Neural cell (in vitro differentiated cells): ENCODE results near the gene TRIM63. TPM values are rescaled to one million over a fixed set of nuclear protein-coding genes. Genes with fewer than 3 reads are reported as not detected.

Experiments
- H2AFZ ChIP-seq: fragments of 200-600, 300-800 bp; sonication (generic), shearing (Covaris generic); 2 replicates; pipeline ENCODE4 v1.6.0; 2014; ENCODE audit warnings: low read depth, mild to moderate bottlenecking, antibody characterized with exemption, low read length, moderate library complexity
- H3F3A ChIP-seq: fragments of 200-600 bp; shearing (Covaris generic); 2 replicates; pipeline ENCODE4 v1.6.1; 2016; ENCODE audit warnings: mild to moderate bottlenecking, moderate library complexity, mixed read lengths, antibody characterized with exemption, low read length; ENCODE audit not compliant: insufficient read depth, poor library complexity, severe bottlenecking
- H3K27ac ChIP-seq: fragments of 200-600, 300-800 bp; sonication (generic), shearing (Covaris generic); 2 replicates; pipeline ENCODE4 v1.5.1; 2014; ENCODE audit warnings: mild to moderate bottlenecking, low read length, moderate library complexity
- H3K27me3 ChIP-seq: fragments of 300-800, 200-600 bp; sonication (generic), shearing (Covaris generic); 2 replicates; pipeline ENCODE4 v1.6.0; 2014; ENCODE audit warnings: mild to moderate bottlenecking, low read depth, low read length, moderate library complexity; ENCODE audit not compliant: insufficient read depth
- H3K36me3 ChIP-seq: fragments of 300-800, 200-600 bp; sonication (generic), shearing (Covaris generic); 2 replicates; pipeline ENCODE4 v1.5.1; 2014; ENCODE audit warnings: mild to moderate bottlenecking, antibody characterized with exemption, low read length, moderate library complexity; ENCODE audit not compliant: insufficient read depth
- H3K4me2 ChIP-seq: fragments of 300-800, 200-600 bp; sonication (generic), shearing (Covaris generic); 2 replicates; pipeline ENCODE4 v1.6.0; 2014; ENCODE audit warnings: mild to moderate bottlenecking, low read length
- H3K4me3 ChIP-seq: fragments of 300-800, 200-600 bp; sonication (generic), shearing (Covaris generic); 2 replicates; pipeline ENCODE4 v1.5.1; 2014; ENCODE audit warnings: mild to moderate bottlenecking, low read length, moderate library complexity
- H3K79me2 ChIP-seq: fragments of 200-600 bp; shearing (Covaris generic); replicated peaks from 2 replicates; pipeline ENCODE4 v1.6.0; 2014; ENCODE audit warnings: mild to moderate bottlenecking, low read length, moderate library complexity; ENCODE audit not compliant: insufficient read depth
- H3K9ac ChIP-seq: fragments of 300-800, 200-600 bp; sonication (generic), shearing (Covaris generic); 2 replicates; pipeline ENCODE4 v1.6.1; 2016; ENCODE audit warnings: mild to moderate bottlenecking, low read length, mixed read lengths
- H3K9me2 ChIP-seq: fragments of 200-600 bp; shearing (Covaris generic); 2 replicates; pipeline ENCODE4 v1.6.1; 2016; ENCODE audit warnings: mild to moderate bottlenecking, low read length, mixed read lengths; ENCODE audit not compliant: insufficient read depth
- H3K9me3 ChIP-seq: fragments of 200-600, 300-800 bp; sonication (generic), shearing (Covaris generic); 2 replicates; pipeline ENCODE4 v1.6.1; 2016; ENCODE audit warnings: mild to moderate bottlenecking, mixed run types, low read length, moderate library complexity, mixed read lengths
- H4K20me1 ChIP-seq: fragments of 200-600 bp; shearing (Covaris generic); 2 replicates; pipeline ENCODE4 v1.6.1; 2016; ENCODE audit warnings: mild to moderate bottlenecking, mixed run types; ENCODE audit not compliant: insufficient read depth
- EP300 ChIP-seq: fragments of 450-650 bp; conservative IDR thresholded peaks from 2 replicates; pipeline ENCODE4 v1.6.1; 2014; ENCODE audit warnings: antibody characterized with exemption, mild to moderate bottlenecking, moderate library complexity; ENCODE audit not compliant: poor library complexity, severe bottlenecking
- EZH2 ChIP-seq: fragments of 200-600, 300-800 bp; shearing (Covaris generic), sonication (generic); IDR thresholded peaks from 2 replicates; pipeline ENCODE4 v1.6.1; 2014; ENCODE audit warnings: antibody characterized with exemption, low read length, borderline replicate concordance, mild to moderate bottlenecking; ENCODE audit not compliant: insufficient read depth, poor library complexity, severe bottlenecking
- MXI1 ChIP-seq: fragments of 450-650 bp; conservative IDR thresholded peaks from 2 replicates; pipeline ENCODE4 v1.6.1; 2014; ENCODE audit warnings: antibody characterized with exemption, mild to moderate bottlenecking; ENCODE audit not compliant: poor library complexity, severe bottlenecking
- POLR2AphosphoS5 ChIP-seq: IDR thresholded peaks from 2 replicates; pipeline ENCODE4 v1.6.1; 2012
- RAD21 ChIP-seq: fragments of 450-650 bp; conservative IDR thresholded peaks from 2 replicates; pipeline ENCODE4 v1.6.1; 2014; ENCODE audit warnings: antibody characterized with exemption, mild to moderate bottlenecking, moderate library complexity
- SMC3 ChIP-seq: fragments of 450-650 bp; conservative IDR thresholded peaks from 2 replicates; pipeline ENCODE4 v1.6.1; 2014; ENCODE audit warnings: antibody characterized with exemption, mild to moderate bottlenecking, moderate library complexity; ENCODE audit not compliant: poor library complexity
- TAF1 ChIP-seq: IDR thresholded peaks from 2 replicates; pipeline ENCODE4 v1.6.1; 2012; ENCODE audit warnings: low read depth
- polyA plus RNA-seq: library from polyadenylated mRNA; depleted of rRNA; stranded (reverse); fragments of >200 nt; gene quantifications from 2 replicates; pipeline ENCODE4 v1.2.3, GENCODE V29; 2014
- TF ChIP-seq, protein P1 (sequence below): fragments of 450-650 bp; IDR thresholded peaks from 2 replicates; pipeline ENCODE4 v1.5.1; 2014; ENCODE audit warnings: antibody characterized with exemption, mild to moderate bottlenecking, moderate library complexity; ENCODE audit not compliant: poor library complexity, severe bottlenecking
- TF ChIP-seq, protein P2 (sequence below): IDR thresholded peaks from 2 replicates; pipeline ENCODE4 v1.6.1; 2012; ENCODE audit warnings: borderline replicate concordance

Gene TRIM63
- polyA plus RNA-seq, 1 donor from 2014 or later, result not detected

DNA sequence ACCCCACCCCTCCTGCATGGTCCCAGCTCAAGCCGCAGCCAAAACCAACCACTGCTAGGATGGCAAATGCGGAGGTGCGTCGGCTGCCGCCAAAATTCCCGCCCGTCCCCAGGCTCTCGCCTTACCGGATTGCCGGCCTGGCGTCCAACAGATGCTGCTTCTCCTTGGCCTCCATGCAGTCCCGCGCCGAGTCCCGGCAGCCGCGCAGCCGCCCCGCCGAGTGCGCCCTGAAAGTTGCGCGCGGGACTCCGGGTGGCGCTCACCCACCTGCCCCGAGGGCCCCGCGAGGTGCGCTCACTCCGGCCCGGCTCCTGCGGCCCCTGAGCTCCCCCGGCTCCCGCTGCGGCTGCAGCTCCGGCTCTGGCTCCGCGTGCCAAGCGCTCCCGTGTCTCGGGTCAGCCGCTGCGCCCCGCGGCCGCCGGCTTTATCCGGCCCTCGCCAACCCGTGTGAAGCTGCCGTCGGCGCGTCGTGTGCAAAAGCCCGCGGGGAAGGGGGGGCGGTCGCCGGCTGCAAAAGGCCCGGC lies 21.6 kb downstream of the TRIM63 start, which contains the start of gene SLC30A2:
Gene SLC30A2, minus strand, starts transcription at position 397 of the 524 bp plus-strand sequence. Its CDS starts 222 bp downstream, at position 175.
- H3F3A ChIP-seq, result no peaks in the 10 kb centered on the region
- no peaks in the 10 kb centered on the region for H3K36me3 ChIP-seq
- TF ChIP-seq MXI1, result no peak
- TF ChIP-seq, protein P1, sequence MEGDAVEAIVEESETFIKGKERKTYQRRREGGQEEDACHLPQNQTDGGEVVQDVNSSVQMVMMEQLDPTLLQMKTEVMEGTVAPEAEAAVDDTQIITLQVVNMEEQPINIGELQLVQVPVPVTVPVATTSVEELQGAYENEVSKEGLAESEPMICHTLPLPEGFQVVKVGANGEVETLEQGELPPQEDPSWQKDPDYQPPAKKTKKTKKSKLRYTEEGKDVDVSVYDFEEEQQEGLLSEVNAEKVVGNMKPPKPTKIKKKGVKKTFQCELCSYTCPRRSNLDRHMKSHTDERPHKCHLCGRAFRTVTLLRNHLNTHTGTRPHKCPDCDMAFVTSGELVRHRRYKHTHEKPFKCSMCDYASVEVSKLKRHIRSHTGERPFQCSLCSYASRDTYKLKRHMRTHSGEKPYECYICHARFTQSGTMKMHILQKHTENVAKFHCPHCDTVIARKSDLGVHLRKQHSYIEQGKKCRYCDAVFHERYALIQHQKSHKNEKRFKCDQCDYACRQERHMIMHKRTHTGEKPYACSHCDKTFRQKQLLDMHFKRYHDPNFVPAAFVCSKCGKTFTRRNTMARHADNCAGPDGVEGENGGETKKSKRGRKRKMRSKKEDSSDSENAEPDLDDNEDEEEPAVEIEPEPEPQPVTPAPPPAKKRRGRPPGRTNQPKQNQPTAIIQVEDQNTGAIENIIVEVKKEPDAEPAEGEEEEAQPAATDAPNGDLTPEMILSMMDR, result peak; percentile 20
- TF ChIP-seq TAF1, result no peak
- TF ChIP-seq, protein P2, sequence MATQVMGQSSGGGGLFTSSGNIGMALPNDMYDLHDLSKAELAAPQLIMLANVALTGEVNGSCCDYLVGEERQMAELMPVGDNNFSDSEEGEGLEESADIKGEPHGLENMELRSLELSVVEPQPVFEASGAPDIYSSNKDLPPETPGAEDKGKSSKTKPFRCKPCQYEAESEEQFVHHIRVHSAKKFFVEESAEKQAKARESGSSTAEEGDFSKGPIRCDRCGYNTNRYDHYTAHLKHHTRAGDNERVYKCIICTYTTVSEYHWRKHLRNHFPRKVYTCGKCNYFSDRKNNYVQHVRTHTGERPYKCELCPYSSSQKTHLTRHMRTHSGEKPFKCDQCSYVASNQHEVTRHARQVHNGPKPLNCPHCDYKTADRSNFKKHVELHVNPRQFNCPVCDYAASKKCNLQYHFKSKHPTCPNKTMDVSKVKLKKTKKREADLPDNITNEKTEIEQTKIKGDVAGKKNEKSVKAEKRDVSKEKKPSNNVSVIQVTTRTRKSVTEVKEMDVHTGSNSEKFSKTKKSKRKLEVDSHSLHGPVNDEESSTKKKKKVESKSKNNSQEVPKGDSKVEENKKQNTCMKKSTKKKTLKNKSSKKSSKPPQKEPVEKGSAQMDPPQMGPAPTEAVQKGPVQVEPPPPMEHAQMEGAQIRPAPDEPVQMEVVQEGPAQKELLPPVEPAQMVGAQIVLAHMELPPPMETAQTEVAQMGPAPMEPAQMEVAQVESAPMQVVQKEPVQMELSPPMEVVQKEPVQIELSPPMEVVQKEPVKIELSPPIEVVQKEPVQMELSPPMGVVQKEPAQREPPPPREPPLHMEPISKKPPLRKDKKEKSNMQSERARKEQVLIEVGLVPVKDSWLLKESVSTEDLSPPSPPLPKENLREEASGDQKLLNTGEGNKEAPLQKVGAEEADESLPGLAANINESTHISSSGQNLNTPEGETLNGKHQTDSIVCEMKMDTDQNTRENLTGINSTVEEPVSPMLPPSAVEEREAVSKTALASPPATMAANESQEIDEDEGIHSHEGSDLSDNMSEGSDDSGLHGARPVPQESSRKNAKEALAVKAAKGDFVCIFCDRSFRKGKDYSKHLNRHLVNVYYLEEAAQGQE, result no peak
- peak; percentile 84 for TF ChIP-seq EZH2
- no peak for TF ChIP-seq SMC3
- TF ChIP-seq RAD21, result no peak
- TF ChIP-seq EP300, result no peak
- peak; percentile 13 for TF ChIP-seq POLR2AphosphoS5
- no peak within 1 kb of the TSS for H3K4me2 ChIP-seq
- H3K27me3 ChIP-seq, result peaks cover 62% of the 10 kb centered on the region
- H3K4me3 ChIP-seq, result peak within 1 kb of the TSS; percentile 51
- no peaks in the 10 kb centered on the region for H3K9me3 ChIP-seq
- no peaks in the 10 kb centered on the region for H3K9me2 ChIP-seq
- H4K20me1 ChIP-seq, result no peaks in the 10 kb centered on the region
- no peaks in the 10 kb centered on the region for H3K79me2 ChIP-seq
- H3K9ac ChIP-seq, result no peak within 1 kb of the TSS
- no peak within 1 kb of the TSS for H3K27ac ChIP-seq
- no peak within 1 kb of the TSS for H2AFZ ChIP-seq

DNA sequence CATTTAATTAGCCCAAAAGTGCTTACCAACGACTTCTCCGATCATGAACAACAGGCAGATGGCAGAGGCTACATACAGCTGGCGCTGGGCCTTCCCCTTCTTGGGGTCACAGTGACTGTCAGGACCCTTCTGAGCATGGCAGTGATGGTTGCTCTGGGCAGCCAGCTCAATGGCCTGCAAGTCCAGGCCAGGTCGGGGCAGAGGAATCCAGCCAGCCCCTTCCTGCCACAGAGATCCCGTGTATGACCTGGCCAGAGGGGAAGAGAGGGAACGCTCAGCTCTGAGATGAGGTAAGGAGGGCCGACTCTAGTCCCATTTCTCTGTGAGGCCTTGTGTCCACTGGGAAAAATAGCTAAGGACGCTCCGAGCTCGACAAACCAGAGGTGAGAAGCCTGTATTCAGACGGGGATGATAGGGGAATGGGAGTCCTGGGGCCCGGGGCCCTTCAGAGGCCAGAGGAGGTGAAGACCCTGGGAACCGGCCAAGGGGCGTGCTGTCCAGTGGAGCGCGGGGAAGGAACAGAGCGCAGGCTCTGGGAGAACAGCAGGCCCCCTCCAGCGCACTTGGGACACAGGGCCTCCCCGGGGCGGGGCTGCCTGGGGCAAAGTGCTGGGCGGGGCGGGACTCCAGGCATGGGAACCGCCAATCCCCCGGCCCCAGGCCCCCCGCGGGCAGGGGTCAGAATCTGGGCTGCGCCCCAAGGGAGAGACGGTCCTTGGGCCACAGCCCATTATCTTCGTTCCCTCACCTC lies 22.3 kb downstream of the TRIM63 start:
- H3K9me3 ChIP-seq, result no peaks in the 10 kb centered on the region
- no peaks in the 10 kb centered on the region for H3K79me2 ChIP-seq
- TF ChIP-seq EZH2 (no peak), RAD21 (no peak), EP300 (no peak), SMC3 (no peak), POLR2AphosphoS5 (no peak)
- TF ChIP-seq, protein P2, result no peak
- TF ChIP-seq, protein P1, result no peak
- no peaks in the 10 kb centered on the region for H3F3A ChIP-seq
- H3K27ac ChIP-seq, result no peak overlapping the region
- no peak overlapping the region for H2AFZ ChIP-seq
- H3K27me3 ChIP-seq, result peaks cover 62% of the 10 kb centered on the region
- no peaks in the 10 kb centered on the region for H3K36me3 ChIP-seq
- no peaks in the 10 kb centered on the region for H3K9me2 ChIP-seq
- peak overlapping the region; percentile 51 for H3K4me3 ChIP-seq
- H3K9ac ChIP-seq, result no peak overlapping the region
- H3K4me2 ChIP-seq, result no peak overlapping the region
- no peaks in the 10 kb centered on the region for H4K20me1 ChIP-seq
